Trophoblast cell (in vitro differentiated cells and primary cell): Measurements from ENCODE around the gene ASB13.

ENCODE experiments used
- DNase-seq, 2 donors: peaks; one replicate each; pipeline ENCODE4 v3.0.0-alpha.2; 2016
- H2AFZ ChIP-seq: 2 replicates; pipeline ENCODE4 v1.6.1; 2013; ENCODE audit warnings: low read length, moderate library complexity, mild to moderate bottlenecking; ENCODE audit not compliant: insufficient read depth, poor library complexity
- H2AK5ac ChIP-seq: 2 replicates; pipeline ENCODE4 v1.6.1; 2013; ENCODE audit warnings: mild to moderate bottlenecking, low read length
- H2BK120ac ChIP-seq: 2 replicates; pipeline ENCODE4 v1.6.1; 2013; ENCODE audit warnings: low read length, mild to moderate bottlenecking, moderate library complexity; ENCODE audit not compliant: insufficient read depth, poor library complexity
- H2BK12ac ChIP-seq: 2 replicates; pipeline ENCODE4 v1.6.1; 2013; ENCODE audit warnings: mild to moderate bottlenecking, low read length, moderate library complexity
- H2BK5ac ChIP-seq: 2 replicates; pipeline ENCODE4 v1.6.1; 2013; ENCODE audit warnings: low read length, low read depth, moderate library complexity, mild to moderate bottlenecking; ENCODE audit not compliant: poor library complexity
- H3K14ac ChIP-seq: 2 replicates; pipeline ENCODE4 v1.6.1; 2013; ENCODE audit warnings: mild to moderate bottlenecking, low read length
- H3K18ac ChIP-seq: 2 replicates; pipeline ENCODE4 v1.6.1; 2013; ENCODE audit warnings: mild to moderate bottlenecking, low read length
- H3K23ac ChIP-seq: 2 replicates; pipeline ENCODE4 v1.6.1; 2013; ENCODE audit warnings: low read length
- H3K27ac ChIP-seq: 2 replicates; pipeline ENCODE4 v1.5.1; 2013; ENCODE audit warnings: low read depth, mild to moderate bottlenecking, inconsistent platforms, low read length, moderate library complexity
- H3K27me3 ChIP-seq: 2 replicates; pipeline ENCODE4 v1.6.1; 2013; ENCODE audit warnings: inconsistent platforms, mild to moderate bottlenecking, low read length, moderate library complexity; ENCODE audit not compliant: insufficient read depth
- H3K36me3 ChIP-seq, 2 experiments: 1 replicate in 1 of 2; 2 replicates in 1 of 2; pipeline ENCODE4 v1.6.1; 2013; ENCODE audit warnings: low read length in 2 of 2, mild to moderate bottlenecking in 2 of 2, moderate library complexity in 1 of 2; ENCODE audit not compliant: insufficient read depth in 2 of 2, control insufficient read depth in 1 of 2
- H3K4ac ChIP-seq: 2 replicates; pipeline ENCODE4 v1.6.1; 2013; ENCODE audit warnings: low read depth, mild to moderate bottlenecking, low read length, moderate library complexity
- H3K4me1 ChIP-seq, 2 experiments: 1 replicate in 1 of 2; 2 replicates in 1 of 2; pipeline ENCODE4 v1.6.1; 2013; ENCODE audit warnings: low read length in 2 of 2, mild to moderate bottlenecking in 2 of 2, moderate library complexity in 1 of 2; ENCODE audit not compliant: insufficient read depth in 2 of 2, control insufficient read depth in 1 of 2
- H3K4me2 ChIP-seq: 2 replicates; pipeline ENCODE4 v1.6.1; 2013; ENCODE audit warnings: inconsistent platforms, mild to moderate bottlenecking, low read length, moderate library complexity
- H3K4me3 ChIP-seq: 2 replicates; pipeline ENCODE4 v1.5.1; 2013; ENCODE audit warnings: mild to moderate bottlenecking, low read depth, low read length, inconsistent platforms
- H3K79me1 ChIP-seq: one replicate; pipeline ENCODE4 v1.6.1; 2013; ENCODE audit warnings: low read length
- H3K79me2 ChIP-seq: 2 replicates; pipeline ENCODE4 v1.6.1; 2013; ENCODE audit warnings: low read length, mild to moderate bottlenecking; ENCODE audit not compliant: control insufficient read depth, insufficient read depth, poor library complexity
- H3K9ac ChIP-seq: 2 replicates; pipeline ENCODE4 v1.6.1; 2013; ENCODE audit warnings: mild to moderate bottlenecking, low read length
- H3K9me3 ChIP-seq: 2 replicates; pipeline ENCODE4 v1.6.1; 2013; ENCODE audit warnings: low read depth, mild to moderate bottlenecking, control low read depth, inconsistent platforms, low read length; ENCODE audit not compliant: insufficient read depth
- H4K12ac ChIP-seq: 2 replicates; pipeline ENCODE4 v1.6.1; 2013; ENCODE audit warnings: low read depth, mild to moderate bottlenecking, low read length, moderate library complexity
- H4K8ac ChIP-seq: 2 replicates; pipeline ENCODE4 v1.6.1; 2013; ENCODE audit warnings: low read depth, mild to moderate bottlenecking, low read length, moderate library complexity
- H4K91ac ChIP-seq: one replicate; pipeline ENCODE4 v1.6.1; 2013; ENCODE audit warnings: low read depth, mild to moderate bottlenecking, low read length, moderate library complexity
- WGBS: extraction: QIAGEN DNeasy Blood & Tissue Kit; methylation state at CpG from one replicate; pipeline ENCODE4 v1.1.7; 2013; ENCODE audit warnings: missing lambda C conversion rate; ENCODE audit not compliant: insufficient read length, insufficient coverage; ENCODE audit errors: extremely low coverage; 5-methylcytosine and 5-hydroxymethylcytosine counted together

ASB13 gene

DNA sequence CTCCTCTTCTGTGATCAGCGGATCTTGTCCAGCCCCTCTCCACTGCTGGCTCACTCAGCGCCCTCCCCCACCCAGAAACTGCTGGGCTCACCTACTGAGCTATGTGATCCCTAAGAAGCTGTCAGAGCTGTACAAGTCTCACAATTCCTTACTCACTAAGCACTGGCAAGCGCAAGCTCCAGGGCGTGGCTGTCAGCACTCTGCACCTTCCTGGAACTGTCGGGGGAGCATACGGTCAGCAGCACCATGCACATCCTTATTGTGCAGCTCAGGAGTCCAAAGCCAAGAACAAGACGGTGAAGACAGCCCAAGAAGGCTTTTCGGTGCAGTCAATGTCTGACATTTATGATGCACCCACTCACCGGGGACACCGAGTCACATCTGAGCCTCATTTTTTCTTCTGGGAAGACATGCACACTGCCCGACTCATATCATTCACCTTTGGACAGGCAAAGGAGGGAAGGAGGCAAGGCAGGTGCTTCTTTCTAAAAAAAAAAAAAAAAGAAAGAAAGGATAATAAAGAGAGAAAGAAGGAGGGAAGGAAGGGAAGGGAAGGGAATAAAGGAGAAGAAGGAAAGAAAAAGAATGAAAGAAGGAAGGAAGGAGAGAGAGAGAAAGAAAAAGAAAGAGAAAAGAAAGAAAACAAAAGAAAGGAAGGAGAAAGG lies 56.3 kb downstream of the ASB13 start:
- no peaks in the 10 kb centered on the region for H3K27me3 ChIP-seq
- no peaks in the 10 kb centered on the region for H3K79me2 ChIP-seq
- no peak overlapping the region for H3K27ac ChIP-seq
- H4K91ac ChIP-seq: no peak overlapping the region
- peak overlapping the region; percentile 70 for H2BK12ac ChIP-seq
- DNase-seq: no peak
- no peak overlapping the region for H4K12ac ChIP-seq
- H3K36me3 ChIP-seq: no peaks in the 10 kb centered on the region
- no CpG with 5 or more reads among the region's 11 CpGs for WGBS
- H3K18ac ChIP-seq: no peak overlapping the region
- no peak overlapping the region for H3K4me3 ChIP-seq
- no peak overlapping the region for H3K9ac ChIP-seq
- H2BK120ac ChIP-seq: no peak overlapping the region
- peaks cover 3 to 11% of the 10 kb centered on the region in 2 experiments for H3K4me1 ChIP-seq
- H3K23ac ChIP-seq: no peak overlapping the region
- no peak overlapping the region for H3K4me2 ChIP-seq
- no peak overlapping the region for H2BK5ac ChIP-seq
- H4K8ac ChIP-seq: no peak overlapping the region
- H3K14ac ChIP-seq: peak overlapping the region; percentile 4
- H3K79me1 ChIP-seq: peaks cover 5% of the 10 kb centered on the region
- no peak overlapping the region for H2AK5ac ChIP-seq
- H3K9me3 ChIP-seq: no peaks in the 10 kb centered on the region
- H3K4ac ChIP-seq: no peak overlapping the region
- no peak overlapping the region for H2AFZ ChIP-seq

DNA sequence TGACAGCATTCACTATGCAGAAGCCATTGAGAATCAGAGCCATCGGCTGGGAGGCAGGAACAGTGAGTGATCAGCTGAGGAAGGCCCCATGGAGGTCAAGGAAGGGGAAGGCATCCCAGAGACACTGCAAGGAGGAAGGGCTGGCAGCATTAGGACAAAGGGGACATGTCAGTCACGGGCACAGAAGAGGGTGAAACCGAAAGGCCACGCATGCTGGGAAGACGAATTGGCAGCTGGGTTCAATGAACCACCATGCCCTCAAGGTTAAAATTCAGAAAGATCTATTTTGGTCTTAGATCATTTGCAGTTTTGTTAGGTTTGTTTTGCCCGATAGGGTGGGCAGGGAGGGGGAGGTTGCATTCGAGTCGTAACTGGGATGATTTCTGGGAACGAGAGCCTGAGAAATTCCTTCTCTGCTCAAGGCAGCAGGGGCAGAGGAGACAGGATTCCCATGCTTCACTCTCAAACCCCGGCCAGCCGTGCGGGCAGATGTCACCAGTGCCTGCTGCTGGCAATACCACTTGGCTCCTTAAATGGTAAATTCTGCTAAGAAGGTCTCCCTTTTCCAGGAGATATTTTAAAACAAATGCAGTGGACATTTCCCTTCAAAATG lies 57.7 kb downstream of the ASB13 start:
- Histone ChIP-seq H3K9me3 (no peaks in the 10 kb centered on the region), H3K23ac (no peak overlapping the region), H3K36me3 (no peaks in the 10 kb centered on the region), H3K4me3 (no peak overlapping the region), H4K8ac (no peak overlapping the region), H3K27ac (no peak overlapping the region), H2BK5ac (no peak overlapping the region), H4K12ac (no peak overlapping the region), H3K18ac (no peak overlapping the region), H2AK5ac (no peak overlapping the region), H3K79me1 (peaks cover 5% of the 10 kb centered on the region), H3K4me2 (no peak overlapping the region), H2BK120ac (no peak overlapping the region), H4K91ac (no peak overlapping the region), H3K9ac (no peak overlapping the region), H3K14ac (no peak overlapping the region), H3K27me3 (no peaks in the 10 kb centered on the region), H3K4me1 (peaks cover 2 to 4% of the 10 kb centered on the region in 2 experiments), H2BK12ac (no peak overlapping the region), H3K79me2 (no peaks in the 10 kb centered on the region), H3K4ac (no peak overlapping the region), H2AFZ (no peak overlapping the region)
- no peak for DNase-seq
- no CpG with 5 or more reads among the region's 12 CpGs for WGBS

DNA sequence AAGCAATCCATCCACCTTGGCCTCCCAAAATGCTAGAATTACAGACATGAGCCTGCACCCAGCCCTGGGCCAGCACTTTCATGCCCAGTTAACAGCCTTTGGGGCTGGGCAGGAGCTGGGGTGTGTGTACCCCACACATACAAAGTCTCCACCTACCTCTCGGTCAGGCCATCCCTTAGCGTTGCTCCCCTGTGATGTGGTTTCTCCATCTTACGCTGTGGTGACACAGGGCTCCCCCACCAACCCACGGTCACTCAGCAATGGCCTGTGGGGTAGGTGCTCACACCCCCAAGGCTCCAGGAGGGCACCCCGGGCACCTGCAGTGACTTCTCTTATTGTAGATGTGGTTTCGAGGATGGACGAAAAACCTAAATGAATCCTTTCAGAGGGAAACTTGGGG lies 58.8 kb downstream of the ASB13 start:
- H3K4me3 ChIP-seq: no peak overlapping the region
- no peak overlapping the region for H3K9ac ChIP-seq
- H3K4me2 ChIP-seq: no peak overlapping the region
- no peak for DNase-seq
- no peak overlapping the region for H2BK12ac ChIP-seq
- H3K27ac ChIP-seq: no peak overlapping the region
- no peak overlapping the region for H2BK5ac ChIP-seq
- no peaks in the 10 kb centered on the region for H3K79me2 ChIP-seq
- H3K36me3 ChIP-seq: no peaks in the 10 kb centered on the region
- no peak overlapping the region for H3K4ac ChIP-seq
- H3K79me1 ChIP-seq: peaks cover 7% of the 10 kb centered on the region
- H3K9me3 ChIP-seq: peaks cover 3% of the 10 kb centered on the region
- WGBS: no CpG with 5 or more reads among the region's 7 CpGs
- H4K12ac ChIP-seq: no peak overlapping the region
- H3K14ac ChIP-seq: no peak overlapping the region
- no peak overlapping the region for H2AK5ac ChIP-seq
- no peak overlapping the region for H2BK120ac ChIP-seq
- H4K91ac ChIP-seq: no peak overlapping the region
- H3K27me3 ChIP-seq: no peaks in the 10 kb centered on the region
- no peak overlapping the region for H2AFZ ChIP-seq
- H3K18ac ChIP-seq: no peak overlapping the region
- H3K4me1 ChIP-seq: peaks cover 0 to 2% of the 10 kb centered on the region in 2 experiments
- H3K23ac ChIP-seq: no peak overlapping the region
- H4K8ac ChIP-seq: no peak overlapping the region

DNA sequence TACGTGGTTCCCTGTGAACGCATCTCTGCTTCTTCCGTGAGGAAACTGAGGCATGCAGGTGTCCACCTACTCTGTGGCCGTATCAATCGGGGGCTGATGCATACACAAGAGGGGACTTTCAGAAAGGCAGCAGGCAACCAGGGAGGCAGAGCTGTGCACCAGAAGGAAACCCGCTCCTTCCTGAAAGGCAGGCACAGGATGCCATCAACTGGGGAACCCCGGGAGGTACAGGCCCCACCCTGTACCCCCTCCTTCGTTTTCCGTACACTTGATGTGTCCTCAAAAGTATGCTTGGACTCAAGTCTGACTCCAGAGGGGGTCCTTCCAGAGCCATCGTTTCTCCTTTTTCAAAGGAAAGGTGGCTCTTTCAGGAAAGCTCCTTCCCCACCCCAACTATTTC lies 59.5 kb downstream of the ASB13 start:
- Histone ChIP-seq H4K12ac (no peak overlapping the region), H3K4me1 (peaks cover 0 to 3% of the 10 kb centered on the region in 2 experiments), H4K91ac (peak overlapping the region; percentile 68), H3K18ac (no peak overlapping the region), H2BK5ac (no peak overlapping the region), H3K4me2 (no peak overlapping the region), H2AFZ (no peak overlapping the region), H3K14ac (no peak overlapping the region), H3K27ac (no peak overlapping the region), H3K36me3 (no peaks in the 10 kb centered on the region), H3K23ac (no peak overlapping the region), H3K4ac (no peak overlapping the region), H3K4me3 (no peak overlapping the region), H2BK12ac (peak overlapping the region; percentile 61), H2BK120ac (no peak overlapping the region), H3K27me3 (no peaks in the 10 kb centered on the region), H3K9me3 (peaks cover 3% of the 10 kb centered on the region), H3K79me2 (no peaks in the 10 kb centered on the region), H3K79me1 (peaks cover 7% of the 10 kb centered on the region), H4K8ac (no peak overlapping the region), H2AK5ac (peak overlapping the region; percentile 36), H3K9ac (no peak overlapping the region)
- WGBS: no CpG with 5 or more reads among the region's 10 CpGs
- DNase-seq: no peak
